Spleen (tissue), 11 donors: ENCODE measurements around the gene AASDH. TPM values are rescaled to one million over a fixed set of nuclear protein-coding genes. Genes with fewer than 3 reads are reported as not detected.

ENCODE experiments used
- DNase-seq: peaks from one replicate; pipeline ENCODE4 v3.0.0-alpha.2; 2020
- H3K27ac ChIP-seq, 8 donors: fragments of 200-600 bp; sonication (generic) in 7 of 8; 1 replicate in 4 of 8; 2 replicates in 4 of 8; pipeline versions ENCODE4 v1.5.0 to v1.8.0; 2016 to 2021; ENCODE audit warnings: inconsistent platforms in 4 of 8, mild to moderate bottlenecking in 4 of 8, moderate library complexity in 1 of 8
- H3K27me3 ChIP-seq, 7 donors: fragments of 200-600 bp; sonication (generic) in 6 of 7; replicated peaks in 1 of 7; 1 replicate in 4 of 7; 2 replicates in 3 of 7; pipeline versions ENCODE4 v1.5.0 to v1.8.0; 2016 to 2021; ENCODE audit warnings: inconsistent platforms in 3 of 7, mild to moderate bottlenecking in 1 of 7
- H3K36me3 ChIP-seq, 6 donors: fragments of 200-600 bp; sonication (generic) in 5 of 6; 1 replicate in 4 of 6; 2 replicates in 2 of 6; pipeline versions ENCODE4 v1.5.0 to v1.8.0; 2016 to 2021; ENCODE audit warnings: inconsistent platforms in 2 of 6
- H3K4me1 ChIP-seq, 6 donors: fragments of 200-600 bp; sonication (generic) in 5 of 6; 1 replicate in 3 of 6; 2 replicates in 3 of 6; pipeline versions ENCODE4 v1.5.0 to v1.8.0; 2016 to 2021; ENCODE audit warnings: inconsistent platforms in 3 of 6
- H3K4me3 ChIP-seq, 8 donors: fragments of 200-600 bp; sonication (generic) in 7 of 8; 1 replicate in 4 of 8; 2 replicates in 4 of 8; pipeline versions ENCODE4 v1.5.0 to v1.8.0; 2016 to 2021; ENCODE audit warnings: inconsistent platforms in 4 of 8, mild to moderate bottlenecking in 4 of 8, moderate library complexity in 2 of 8
- H3K9me3 ChIP-seq, 8 donors: fragments of 200-600 bp; sonication (generic) in 7 of 8; 1 replicate in 4 of 8; 2 replicates in 4 of 8; pipeline versions ENCODE4 v1.5.0 to v1.8.0; 2016 to 2021; ENCODE audit warnings: inconsistent platforms in 4 of 8
- POLR2A ChIP-seq, 3 donors: fragments of 450-650 bp; IDR thresholded peaks; one replicate each; pipeline ENCODE4 v1.5.1; 2017; ENCODE audit warnings: antibody characterized with exemption in 3 of 3, mild to moderate bottlenecking in 1 of 3
- POLR2AphosphoS5 ChIP-seq, 3 donors: sonication (generic); formaldehyde crosslinking; IDR thresholded peaks; one replicate each; pipeline ENCODE4 v1.5.1; 2017; ENCODE audit warnings: antibody characterized with exemption in 3 of 3
- WGBS, 5 donors: extraction: QIAGEN DNeasy Blood & Tissue Kit in 3 of 5; methylation state at CpG; one replicate each; pipeline versions ENCODE4 v1.1.5 to v1.1.7; 2013 to 2018; 5-methylcytosine and 5-hydroxymethylcytosine counted together
- intact Hi-C: fragments of 100-400 bp; cut with DNase I; formaldehyde crosslinking; loops from one replicate; pipeline ENCODE4 v1.15.0; 2023; ENCODE audit warnings: low total_unique reads
- polyA plus RNA-seq, 3 donors: library from polyadenylated mRNA; stranded (reverse); fragments of 200-250 nt; gene quantifications; one replicate each; pipeline ENCODE4 v1.2.1, GENCODE V29; 2013
- total RNA-seq, 7 donors: library from RNA; depleted of rRNA in 3 of 7; stranded (reverse); fragments of >200 nt in 3 of 7; fragmentation: NEBNext Ultra II Directional in 4 of 7; extraction: Animal tissue kit (Norgen Biotek cat#: 25700) in 4 of 7; gene quantifications; one replicate each; pipeline versions ENCODE4 v1.1.0 to v1.2.1, GENCODE V29; 2016 to 2021
- TF ChIP-seq, protein P1 (sequence below), 11 experiments: fragments of 200-600 bp in 7 of 11; fragments of 450-650 bp in 4 of 11; sonication (generic) in 4 of 11; IDR thresholded peaks in 8 of 11; conservative IDR thresholded peaks in 3 of 11; 1 replicate in 7 of 11; 2 replicates in 4 of 11; pipeline versions ENCODE4 v1.4.0 to v1.8.0; 2016 to 2021; ENCODE audit warnings: antibody characterized with exemption in 11 of 11, inconsistent platforms in 4 of 11, mild to moderate bottlenecking in 1 of 11
- donor health status: healthy with polysubstance abuse.
- donor health status: DM: no; HTN: no; CAD: no; lungs with moderate emphysema.
- donor health status: DM: no; HTN: no; CAD: no.
- donor health status: Bipolar disorder and iron deficiency.
- donor health status: healthy.
- donor health status: DM: no; HTN: no; CAD: no.
- donor health status: DM: yes; HTN: yes; CAD: no.

AASDH gene
- total and polyA plus RNA-seq, 10 donors = 2.8 to 15.6 (median 10.5) TPM

DNA sequence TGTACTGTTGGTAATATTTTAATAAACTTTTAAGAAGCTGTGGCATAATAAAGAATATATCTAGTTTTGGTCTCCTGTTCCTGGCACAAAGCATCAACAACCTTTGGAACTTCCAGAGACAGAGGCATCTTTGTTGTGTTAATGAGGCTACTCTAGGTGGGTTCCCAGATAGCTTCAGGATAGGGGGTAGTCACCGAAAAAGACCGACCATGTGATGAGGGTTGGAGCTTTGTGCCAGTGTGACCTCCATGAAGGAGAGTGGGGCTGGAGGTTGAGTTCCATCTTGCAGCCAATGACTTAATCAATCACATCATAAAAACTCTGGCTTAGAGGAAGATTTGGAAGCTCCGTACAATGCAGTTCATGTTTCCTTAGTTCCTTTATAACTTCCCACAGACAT lies 38.2 kb upstream of the AASDH start:
- H3K27ac ChIP-seq = no peak overlapping the region
- no peaks in the 10 kb centered on the region for H3K27me3 ChIP-seq
- H3K36me3 ChIP-seq = no peaks in the 10 kb centered on the region
- no peaks in the 10 kb centered on the region for H3K9me3 ChIP-seq
- no peak overlapping the region for H3K4me3 ChIP-seq
- DNase-seq = no peak
- peaks cover 0 to 10% (median 2%) of the 10 kb centered on the region in 6 donors for H3K4me1 ChIP-seq
- intact Hi-C loops = no loop called here
- WGBS, 5 donors = 89 to 96% (median 93%) methylated on average over 3 of the region's 3 CpGs
- TF ChIP-seq, protein P1, sequence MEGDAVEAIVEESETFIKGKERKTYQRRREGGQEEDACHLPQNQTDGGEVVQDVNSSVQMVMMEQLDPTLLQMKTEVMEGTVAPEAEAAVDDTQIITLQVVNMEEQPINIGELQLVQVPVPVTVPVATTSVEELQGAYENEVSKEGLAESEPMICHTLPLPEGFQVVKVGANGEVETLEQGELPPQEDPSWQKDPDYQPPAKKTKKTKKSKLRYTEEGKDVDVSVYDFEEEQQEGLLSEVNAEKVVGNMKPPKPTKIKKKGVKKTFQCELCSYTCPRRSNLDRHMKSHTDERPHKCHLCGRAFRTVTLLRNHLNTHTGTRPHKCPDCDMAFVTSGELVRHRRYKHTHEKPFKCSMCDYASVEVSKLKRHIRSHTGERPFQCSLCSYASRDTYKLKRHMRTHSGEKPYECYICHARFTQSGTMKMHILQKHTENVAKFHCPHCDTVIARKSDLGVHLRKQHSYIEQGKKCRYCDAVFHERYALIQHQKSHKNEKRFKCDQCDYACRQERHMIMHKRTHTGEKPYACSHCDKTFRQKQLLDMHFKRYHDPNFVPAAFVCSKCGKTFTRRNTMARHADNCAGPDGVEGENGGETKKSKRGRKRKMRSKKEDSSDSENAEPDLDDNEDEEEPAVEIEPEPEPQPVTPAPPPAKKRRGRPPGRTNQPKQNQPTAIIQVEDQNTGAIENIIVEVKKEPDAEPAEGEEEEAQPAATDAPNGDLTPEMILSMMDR (IDR thresholded peaks at IDR 0.05 in 8 of 11, conservative IDR thresholded peaks at IDR 0.05 in 3 of 11) = no peak
- TF ChIP-seq POLR2A (IDR thresholded peaks at IDR 0.05) = no peak
- TF ChIP-seq POLR2AphosphoS5 (IDR thresholded peaks at IDR 0.05) = no peak

DNA sequence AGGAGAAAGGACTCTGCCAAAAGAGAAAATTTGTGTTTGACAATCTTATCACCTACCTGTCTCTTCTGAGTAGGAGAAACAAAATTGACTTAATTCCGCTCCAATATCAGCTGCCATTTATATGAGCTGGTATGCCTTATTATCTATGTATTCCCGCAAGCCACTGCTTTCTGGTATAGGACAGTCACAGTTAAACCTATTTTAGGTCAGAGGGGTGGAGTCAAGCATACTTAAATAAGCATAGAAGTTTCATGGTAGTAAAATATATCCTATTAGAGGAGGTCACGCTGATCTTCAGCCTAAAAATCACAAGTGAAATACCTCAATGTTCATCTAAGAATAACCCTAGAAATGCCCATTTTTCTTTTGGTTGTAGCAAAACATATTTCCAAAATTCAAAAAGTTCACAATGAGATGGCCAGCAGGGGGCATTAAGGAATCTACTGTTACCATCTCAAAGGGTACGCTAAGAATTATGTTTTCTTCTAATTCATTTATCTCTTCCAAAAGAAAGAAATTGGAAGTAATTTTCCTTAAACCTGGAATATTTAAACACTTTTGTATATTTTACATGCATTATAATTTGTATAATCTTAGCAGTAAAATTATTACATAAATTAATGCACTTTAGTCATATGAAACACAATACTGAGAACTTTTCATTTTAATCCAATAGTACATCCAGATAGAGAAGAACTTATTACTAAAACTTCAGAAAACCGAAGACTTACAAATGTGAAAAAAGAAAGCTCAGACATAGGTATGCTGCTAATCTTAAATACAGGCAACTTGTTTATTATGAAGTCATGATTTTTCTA lies 37.6 kb upstream of the AASDH start:
- Histone ChIP-seq H3K36me3 (no peaks in the 10 kb centered on the region), H3K27ac (no peak overlapping the region), H3K27me3 (no peaks in the 10 kb centered on the region), H3K4me3 (no peak overlapping the region), H3K4me1 (peaks cover 0 to 10% (median 2%) of the 10 kb centered on the region in 6 donors), H3K9me3 (no peaks in the 10 kb centered on the region)
- WGBS, 5 donors = 61 to 75% (median 67%) methylated on average over 5 of the region's 5 CpGs
- intact Hi-C loops = no loop called here
- TF ChIP-seq, protein P1 (IDR thresholded peaks at IDR 0.05 in 8 of 11, conservative IDR thresholded peaks at IDR 0.05 in 3 of 11) = peak in 10 of 11 experiments; percentile 24 to 70 (median 51)
- TF ChIP-seq POLR2AphosphoS5 (IDR thresholded peaks at IDR 0.05) = no peak
- no peak for DNase-seq

DNA sequence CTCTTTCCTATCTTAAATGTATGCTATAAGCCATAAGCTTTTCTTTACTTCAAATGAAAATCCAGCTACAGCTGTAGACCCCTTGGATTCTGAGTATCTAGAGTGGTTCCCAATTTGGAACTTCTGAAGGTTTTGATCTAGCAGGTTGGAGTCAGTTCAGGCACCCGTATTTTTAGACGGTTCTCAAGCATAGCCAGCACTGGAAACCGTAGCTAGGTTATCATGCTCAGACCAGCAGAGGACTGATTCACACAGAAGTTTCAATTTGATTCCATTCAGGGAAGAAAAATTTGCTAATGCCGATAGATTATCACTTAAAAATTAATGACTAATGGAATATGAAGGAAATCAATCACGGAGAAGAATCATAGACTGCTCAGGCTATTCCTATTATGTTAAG lies 36.9 kb upstream of the AASDH start:
- 88 to 97% (median 94%) methylated on average over 5 of the region's 5 CpGs for WGBS, 5 donors
- intact Hi-C loops = no loop called here
- Histone ChIP-seq H3K4me1 (peaks cover 0 to 10% (median 2%) of the 10 kb centered on the region in 6 donors), H3K27ac (no peak overlapping the region), H3K36me3 (no peaks in the 10 kb centered on the region), H3K4me3 (no peak overlapping the region), H3K27me3 (no peaks in the 10 kb centered on the region), H3K9me3 (no peaks in the 10 kb centered on the region)
- DNase-seq = no peak
- TF ChIP-seq POLR2AphosphoS5 (IDR thresholded peaks at IDR 0.05) = no peak
- TF ChIP-seq, protein P1 (IDR thresholded peaks at IDR 0.05 in 8 of 11, conservative IDR thresholded peaks at IDR 0.05 in 3 of 11) = no peak
- TF ChIP-seq POLR2A (IDR thresholded peaks at IDR 0.05) = no peak

DNA sequence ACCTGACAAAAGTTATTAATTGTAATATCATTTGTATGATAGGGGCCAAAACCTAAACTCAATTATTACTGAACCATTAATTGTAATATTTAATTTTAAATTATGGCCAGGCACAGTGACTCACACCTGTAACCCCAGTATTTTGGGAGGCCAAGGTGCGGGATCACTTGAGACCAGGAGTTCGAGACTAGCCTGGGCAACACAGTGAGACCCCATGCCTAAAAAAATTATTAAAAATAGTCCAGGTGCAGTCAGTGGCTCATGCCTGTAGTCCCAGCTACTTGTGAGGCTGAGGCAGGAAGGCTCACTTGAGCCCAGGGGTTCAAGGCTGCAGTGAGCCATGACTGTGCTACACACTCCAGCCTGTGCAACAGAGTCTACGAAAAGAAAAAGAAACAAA lies 30.1 kb upstream of the AASDH start:
- TF ChIP-seq POLR2A (IDR thresholded peaks at IDR 0.05) (no peak), POLR2AphosphoS5 (IDR thresholded peaks at IDR 0.05) (no peak)
- TF ChIP-seq, protein P1 (IDR thresholded peaks at IDR 0.05 in 8 of 11, conservative IDR thresholded peaks at IDR 0.05 in 3 of 11) = no peak
- WGBS, 5 donors = 95 to 99% (median 97%) methylated on average over 3 of the region's 3 CpGs
- no peak for DNase-seq
- Histone ChIP-seq H3K27me3 (no peaks in the 10 kb centered on the region), H3K4me3 (no peak overlapping the region), H3K36me3 (no peaks in the 10 kb centered on the region), H3K27ac (no peak overlapping the region), H3K9me3 (no peaks in the 10 kb centered on the region), H3K4me1 (no peaks in the 10 kb centered on the region)
- intact Hi-C loops = no loop called here
